HepG2 (cell line): ENCODE results near the gene GTPBP6. TPM values are rescaled to one million over a fixed set of nuclear protein-coding genes. Genes with fewer than 3 reads are reported as not detected.
A peak's percentile ranks its signal among the peaks of the same experiment; 100 is the strongest.

Experiments
- ATAC-seq: fragments of 200-7000 bp; cut with Tn5 transposase; 3 replicates; pipeline ENCODE4 v1.9.1; 2020; ENCODE audit warnings: mild to moderate bottlenecking, moderate library complexity
- BruUV-seq: library from RNA; stranded (reverse); fragments of 400-500 nt; replicated peaks from 2 replicates; lab custom pipeline; 2021; lab: Mats Ljungman, UMichigan
- CTCF ChIA-PET: fragments of 300-600 bp; formaldehyde crosslinking; extraction: SDS; loops from one replicate; lab custom pipeline; 2021; ENCODE audit warnings: low total read pairs, inconsistent platforms, low intra/inter-chr PET ratio; lab: Yijun Ruan, JAX
- POLR2A ChIA-PET: fragments of 350-600 bp; sonication (Branson Sonifier 250); formaldehyde crosslinking; loops from one replicate; lab custom pipeline; 2020; ENCODE audit warnings: antibody characterized with exemption, inconsistent platforms; lab: Yijun Ruan, JAX
- DNase-seq: peaks from one replicate; pipeline ENCODE4 v3.0.0-alpha.2; 2015; ENCODE audit warnings: low spot score
- FAIRE-seq: peaks from 3 replicates; lab custom pipeline; 2011; peaks lifted over from hg19 to GRCh38; lab: Jason Lieb, UNC
- H2AFZ ChIP-seq: one replicate; pipeline ENCODE4 v1.6.1; 2011; ENCODE audit warnings: low read length, inconsistent platforms
- H3K27ac ChIP-seq: fragments of 300-600 bp; 3 replicates; pipeline ENCODE4 v1.8.0; 2011; ENCODE audit warnings: mixed run types, mild to moderate bottlenecking, mixed read lengths, low read length, inconsistent platforms; ENCODE audit not compliant: insufficient read depth; ENCODE audit errors: extremely low read length
- H3K27me3 ChIP-seq, 2 experiments: fragments of 200-600 bp in 1 of 2; 2 replicates in 1 of 2; 3 replicates in 1 of 2; pipeline versions ENCODE4 v1.6.0 to v1.8.0; 2011; ENCODE audit warnings: low read length in 2 of 2, mild to moderate bottlenecking in 2 of 2, moderate library complexity in 2 of 2, inconsistent platforms in 1 of 2; ENCODE audit not compliant: insufficient read depth in 2 of 2, control insufficient read depth in 1 of 2
- H3K36me3 ChIP-seq, 2 experiments: fragments of 200-600 bp in 1 of 2; replicated peaks in 1 of 2; 2 replicates in 1 of 2; 3 replicates in 1 of 2; pipeline versions ENCODE4 v1.5.1 to v1.8.0; 2011; ENCODE audit warnings: low read length in 2 of 2, inconsistent platforms in 1 of 2; ENCODE audit not compliant: insufficient read depth in 2 of 2, control insufficient read depth in 1 of 2
- H3K4me1 ChIP-seq: 2 replicates; pipeline ENCODE4 v1.5.1; 2012; ENCODE audit warnings: low read length, inconsistent platforms; ENCODE audit not compliant: insufficient read depth
- H3K4me2 ChIP-seq: 2 replicates; pipeline ENCODE4 v1.6.0; 2011; ENCODE audit warnings: low read depth, low read length, inconsistent platforms
- H3K4me3 ChIP-seq, 3 experiments: fragments of 200-600 bp in 1 of 3; sonication (generic), shearing (Covaris generic) in 1 of 3; replicated peaks in 1 of 3; 2 replicates each; pipeline ENCODE4 v1.5.1; 2011 to 2016; ENCODE audit warnings: low read length in 3 of 3, inconsistent platforms in 2 of 3, low read depth in 2 of 3, mild to moderate bottlenecking in 2 of 3, control low read depth in 1 of 3, mixed read lengths in 1 of 3; ENCODE audit not compliant: insufficient read depth in 1 of 3
- H3K79me2 ChIP-seq: one replicate; pipeline ENCODE4 v1.6.1; 2011; ENCODE audit warnings: low read length, inconsistent platforms; ENCODE audit not compliant: insufficient read depth
- H3K9ac ChIP-seq: 2 replicates; pipeline ENCODE4 v1.6.0; 2011; ENCODE audit warnings: mild to moderate bottlenecking, low read depth, low read length, inconsistent platforms; ENCODE audit not compliant: insufficient read depth
- H3K9me3 ChIP-seq: 2 replicates; pipeline ENCODE4 v1.5.1; 2012; ENCODE audit warnings: mild to moderate bottlenecking, low read length
- H4K20me1 ChIP-seq: 2 replicates; pipeline ENCODE4 v1.6.0; 2011; ENCODE audit warnings: inconsistent platforms, mild to moderate bottlenecking, low read length, moderate library complexity; ENCODE audit not compliant: insufficient read depth
- AGO2 ChIP-seq: fragments of 200-400 bp; formaldehyde crosslinking; optimal IDR thresholded peaks from 2 replicates; pipeline ENCODE3; 2017; ENCODE audit warnings: mild to moderate bottlenecking, low read depth, low read length, moderate library complexity
- ATF5 ChIP-seq: sonication (generic); formaldehyde crosslinking; IDR thresholded peaks from 2 replicates; pipeline ENCODE4 v1.4.0; 2020; ENCODE audit warnings: mild to moderate bottlenecking, low read depth, missing genetic modification reagents
- MED8 ChIP-seq: sonication (generic); formaldehyde crosslinking; IDR thresholded peaks from 2 replicates; pipeline ENCODE4 v1.8.1; 2023; ENCODE audit warnings: mild to moderate bottlenecking, missing genetic modification reagents; ENCODE audit not compliant: insufficient replicate concordance
- SIN3A ChIP-seq: IDR thresholded peaks from 2 replicates; pipeline ENCODE4 v1.6.1; 2011; ENCODE audit warnings: low read depth, mild to moderate bottlenecking, control low read depth, low read length, borderline replicate concordance
- SIX1 ChIP-seq: sonication (generic); formaldehyde crosslinking; IDR thresholded peaks from 2 replicates; pipeline ENCODE4 v1.4.0; 2020; ENCODE audit warnings: missing genetic modification reagents, borderline replicate concordance
- SNAI1 ChIP-seq: sonication (generic); formaldehyde crosslinking; IDR thresholded peaks from 2 replicates; pipeline ENCODE4 v1.5.0; 2020; ENCODE audit warnings: mild to moderate bottlenecking, missing genetic modification reagents, borderline replicate concordance
- ZFP36L1 ChIP-seq: sonication (generic); formaldehyde crosslinking; IDR thresholded peaks from 2 replicates; pipeline ENCODE4 v1.8.0; 2022; ENCODE audit warnings: mild to moderate bottlenecking, missing genetic modification reagents, moderate library complexity
- ZNF501 ChIP-seq: sonication (generic); formaldehyde crosslinking; IDR thresholded peaks from 2 replicates; pipeline ENCODE4 v1.5.1; 2020; ENCODE audit warnings: mild to moderate bottlenecking, moderate library complexity, missing genetic modification reagents
- ZNF607 ChIP-seq: sonication (generic); formaldehyde crosslinking; IDR thresholded peaks from 2 replicates; pipeline ENCODE4 v1.5.1; 2020; ENCODE audit warnings: missing genetic modification reagents, mild to moderate bottlenecking, borderline replicate concordance
- ZNF768 ChIP-seq: sonication (generic); formaldehyde crosslinking; IDR thresholded peaks from 2 replicates; pipeline ENCODE4 v1.4.0; 2020; ENCODE audit warnings: missing genetic modification reagents
- ZNF777 ChIP-seq: sonication (generic); formaldehyde crosslinking; IDR thresholded peaks from 2 replicates; pipeline ENCODE4 v1.4.0; 2020; ENCODE audit warnings: missing genetic modification reagents
- ZSCAN9 ChIP-seq: IDR thresholded peaks from 2 replicates; pipeline ENCODE4 v1.6.1; 2016; ENCODE audit warnings: borderline replicate concordance
- WGBS: methylation state at CpG from one replicate; pipeline ENCODE4 v1.1.6; 2017; ENCODE audit warnings: low lambda C conversion rate; 5-methylcytosine and 5-hydroxymethylcytosine counted together
- in situ Hi-C: cut with HindIII; loops from 2 replicates; pipeline ENCODE4 v1.10.0; 2017; ENCODE audit warnings: low pct_unique_long_range_greater_than_20kb; ENCODE audit not compliant: extremely low pct_ligation_motif_present
- intact Hi-C: fragments of 100-400 bp; cut with micrococcal nuclease; formaldehyde crosslinking; loops from one replicate; pipeline ENCODE4 v1.10.0; 2022; ENCODE audit not compliant: unreplicated experiment
- polyA plus RNA-seq, 8 experiments: library from polyadenylated mRNA; depleted of rRNA in 3 of 8; stranded (reverse) in 7 of 8; unstranded in 1 of 8; fragments of >200 nt; fragmentation: Illumina TruSeq in 4 of 8; extraction: Trizol in 4 of 8; gene quantifications; 2 replicates each; pipeline versions ENCODE4 v1.2.1 to v1.2.3, GENCODE V29; 2011 to 2016; ENCODE audit warnings: low read depth in 4 of 8, missing spikeins in 1 of 8, mixed read lengths in 1 of 8; ENCODE audit not compliant: insufficient read depth in 1 of 8
- total RNA-seq, 5 experiments: library from RNA; depleted of rRNA; stranded (reverse); fragments of >200 nt; fragmentation: Illumina TruSeq; extraction: Trizol; gene quantifications; 2 replicates each; pipeline ENCODE4 v1.2.3, GENCODE V29; 2016; ENCODE audit warnings: low read depth in 1 of 5
- TF ChIP-seq, protein P1 (sequence below): sonication (generic); formaldehyde crosslinking; IDR thresholded peaks from 2 replicates; pipeline ENCODE4 v1.4.0; 2020; ENCODE audit warnings: missing genetic modification reagents, borderline replicate concordance

The GTPBP6 gene
- total and polyA plus RNA-seq, 2 of the 13 experiments (the other 11 are each of a cell fraction or from before 2014, with no cell fraction given), result 20.2 to 39.6 TPM

DNA sequence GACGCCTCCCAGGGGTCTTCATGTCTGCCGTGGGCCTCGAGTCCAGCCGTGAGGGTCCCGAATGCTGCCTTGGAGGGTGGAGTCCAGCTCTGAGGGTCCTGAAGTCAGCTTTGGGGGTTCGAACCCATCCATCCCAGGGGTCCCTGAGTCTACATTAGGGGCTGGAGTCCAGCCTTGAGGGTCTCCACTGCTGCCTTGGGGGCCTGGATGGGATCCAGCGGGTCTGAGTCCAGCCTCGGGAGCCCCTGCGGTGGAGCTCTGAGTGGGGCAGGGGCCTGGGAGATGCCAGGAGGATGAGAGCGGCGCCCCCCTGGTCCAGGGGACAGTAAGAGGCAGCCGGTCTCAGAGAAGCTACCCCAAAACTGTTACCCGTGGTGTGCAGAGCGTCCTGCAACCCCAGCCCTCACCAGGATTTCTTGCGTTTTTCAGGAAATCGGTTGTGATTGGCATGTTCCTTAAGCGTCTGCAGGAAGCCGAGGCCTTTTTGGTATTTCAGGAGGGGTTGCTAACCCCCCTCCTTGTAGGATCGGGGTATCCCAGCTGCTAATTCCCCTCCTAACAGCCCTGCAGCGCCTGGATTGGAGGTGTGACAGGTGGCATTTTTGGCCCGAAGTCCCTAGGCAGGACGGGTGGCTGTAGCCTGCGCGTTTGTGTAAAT lies 1.7 kb upstream of the GTPBP6 start:
- Histone ChIP-seq H3K79me2 (peaks cover 9% of the 10 kb centered on the region), H3K36me3 (peaks cover 3 to 15% of the 10 kb centered on the region in 2 experiments; a peak in 3 of 5 replicates), H3K4me3 (peak overlapping the region; percentile 73 to 88 (median 83)), H3K4me2 (peak overlapping the region; percentile 92), H3K9ac (peak overlapping the region; percentile 92), H3K27ac (no peak overlapping the region), H3K4me1 (peaks cover 39% of the 10 kb centered on the region), H4K20me1 (peaks cover 6% of the 10 kb centered on the region; the same call in 1 of the 2 replicates), H2AFZ (no peak overlapping the region), H3K27me3 (no peaks in the 10 kb centered on the region), H3K9me3 (no peaks in the 10 kb centered on the region)
- 8% methylated on average over 12 of the region's 24 CpGs for WGBS
- in situ Hi-C loops, result no loop called here
- ChIA-PET POLR2A (no interaction called here), CTCF (no interaction called here)
- DNase-seq (no peak), FAIRE-seq (no peak), ATAC-seq (no peak)
- TF ChIP-seq SNAI1 (CRISPR knock-in tag) (peak; percentile 56; the same call in 1 of the 2 replicates), ZSCAN9 (CRISPR knock-in tag) (no peak), SIN3A (0 out of 2 replicates have a peak, but pooled peaks have one; percentile 22), ZNF768 (CRISPR knock-in tag) (peak; percentile 14; the same call in 1 of the 2 replicates), ZFP36L1 (CRISPR knock-in tag) (0 out of 2 replicates have a peak, but pooled peaks have one; percentile 49)
- intact Hi-C loops, result loop anchor here (10.0 kb wide), 1 partner anchor 55 kb away; no protein-coding TSS in a partner anchor
- BruUV-seq, result TSS peak; percentile 28

- Histone ChIP-seq H3K4me2 (peak overlapping the region; percentile 92), H3K79me2 (peaks cover 9% of the 10 kb centered on the region), H3K9me3 (no peaks in the 10 kb centered on the region), H3K36me3 (peaks cover 5 to 19% of the 10 kb centered on the region in 2 experiments; a peak in 4 of 5 replicates), H2AFZ (no peak overlapping the region), H3K4me3 (peak overlapping the region; percentile 73 to 88 (median 83)), H3K27me3 (no peaks in the 10 kb centered on the region), H3K4me1 (peaks cover 34% of the 10 kb centered on the region), H4K20me1 (peaks cover 6% of the 10 kb centered on the region; the same call in 1 of the 2 replicates), H3K9ac (peak overlapping the region; percentile 92), H3K27ac (peak overlapping the region; percentile 66)
- in situ Hi-C loops (loop anchor here (5.0 kb wide), 1 partner anchor 42 kb away; no protein-coding TSS in a partner anchor), intact Hi-C loops (loop anchor here (5.0 to 10.0 kb wide), 2 partner anchors 42 to 55 kb away; no protein-coding TSS in a partner anchor)
- BruUV-seq, result no TSS peak
- DNase-seq (no peak), FAIRE-seq (no peak), ATAC-seq (no peak)
- CTCF ChIA-PET, result no interaction called here
- POLR2A ChIA-PET, result no interaction called here
- WGBS, result no CpG with 5 or more reads among the region's 41 CpGs
- peak; percentile 11 for TF ChIP-seq AGO2
- no peak for TF ChIP-seq MED8 (CRISPR knock-in tag)
- TF ChIP-seq ZNF607 (CRISPR knock-in tag), result 0 out of 2 replicates have a peak, but pooled peaks have one; percentile 39
- TF ChIP-seq, protein P1, sequence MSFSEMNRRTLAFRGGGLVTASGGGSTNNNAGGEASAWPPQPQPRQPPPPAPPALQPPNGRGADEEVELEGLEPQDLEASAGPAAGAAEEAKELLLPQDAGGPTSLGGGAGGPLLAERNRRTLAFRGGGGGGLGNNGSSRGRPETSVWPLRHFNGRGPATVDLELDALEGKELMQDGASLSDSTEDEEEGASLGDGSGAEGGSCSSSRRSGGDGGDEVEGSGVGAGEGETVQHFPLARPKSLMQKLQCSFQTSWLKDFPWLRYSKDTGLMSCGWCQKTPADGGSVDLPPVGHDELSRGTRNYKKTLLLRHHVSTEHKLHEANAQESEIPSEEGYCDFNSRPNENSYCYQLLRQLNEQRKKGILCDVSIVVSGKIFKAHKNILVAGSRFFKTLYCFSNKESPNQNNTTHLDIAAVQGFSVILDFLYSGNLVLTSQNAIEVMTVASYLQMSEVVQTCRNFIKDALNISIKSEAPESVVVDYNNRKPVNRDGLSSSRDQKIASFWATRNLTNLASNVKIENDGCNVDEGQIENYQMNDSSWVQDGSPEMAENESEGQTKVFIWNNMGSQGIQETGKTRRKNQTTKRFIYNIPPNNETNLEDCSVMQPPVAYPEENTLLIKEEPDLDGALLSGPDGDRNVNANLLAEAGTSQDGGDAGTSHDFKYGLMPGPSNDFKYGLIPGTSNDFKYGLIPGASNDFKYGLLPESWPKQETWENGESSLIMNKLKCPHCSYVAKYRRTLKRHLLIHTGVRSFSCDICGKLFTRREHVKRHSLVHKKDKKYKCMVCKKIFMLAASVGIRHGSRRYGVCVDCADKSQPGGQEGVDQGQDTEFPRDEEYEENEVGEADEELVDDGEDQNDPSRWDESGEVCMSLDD, result 0 out of 2 replicates have a peak, but pooled peaks have one; percentile 13
- TF ChIP-seq ZNF501 (CRISPR knock-in tag), result 0 out of 2 replicates have a peak, but pooled peaks have one; percentile 7
- TF ChIP-seq ATF5 (CRISPR knock-in tag), result no peak
- no peak for TF ChIP-seq SIX1 (CRISPR knock-in tag)
- 0 out of 2 replicates have a peak, but pooled peaks have one; percentile 12 for TF ChIP-seq ZNF777 (CRISPR knock-in tag)
Measured at GRCh38 chrX:319579-320125, 1.1 kb upstream of the GTPBP6 start.
